ENCODE measurements around the gene CFAP65.

CFAP65 gene

GRCh38 chr2:219049282-219049681, 8.0 kb upstream of the CFAP65 start:
- Histone ChIP-seq H3K9me3 (ENCODE audit: control insufficient read depth in 2 of 2, low read length in 2 of 2) (no peaks in the 10 kb centered on the region), H3K4me1 (ENCODE audit: control insufficient read depth, insufficient read depth, low read length) (no peaks in the 10 kb centered on the region), H3K27ac (ENCODE audit: low read length) (no peak overlapping the region), H3K27me3 (ENCODE audit: control insufficient read depth in 1 of 2, insufficient read depth in 2 of 2, low read length in 2 of 2) (peaks cover 29 to 37% of the 10 kb centered on the region in 2 donors), H3K9ac (ENCODE audit: low read length in 2 of 2) (no peak overlapping the region), H3K36me3 (ENCODE audit: control insufficient read depth in 2 of 2, insufficient read depth in 2 of 2, low read length in 2 of 2) (no peaks in the 10 kb centered on the region), H3K4me3 (ENCODE audit: low read length in 2 of 2) (no peak overlapping the region)

GRCh38 chr2:219045937-219046550, 4.7 kb upstream of the CFAP65 start:
- Histone ChIP-seq H3K9ac (ENCODE audit: low read length in 2 of 2) (no peak overlapping the region), H3K9me3 (ENCODE audit: control insufficient read depth in 2 of 2, low read length in 2 of 2) (no peaks in the 10 kb centered on the region), H3K27me3 (ENCODE audit: control insufficient read depth in 1 of 2, insufficient read depth in 2 of 2, low read length in 2 of 2) (peaks cover 52 to 54% of the 10 kb centered on the region in 2 donors)

GRCh38 chr2:219042750-219043149, 1.4 kb upstream of the CFAP65 start:
- Histone ChIP-seq H3K4me1 (ENCODE audit: control insufficient read depth, insufficient read depth, low read length) (no peaks in the 10 kb centered on the region), H3K9ac (ENCODE audit: low read length in 2 of 2) (no peak overlapping the region), H3K27ac (ENCODE audit: low read length) (no peak overlapping the region), H3K9me3 (ENCODE audit: control insufficient read depth in 2 of 2, low read length in 2 of 2) (no peaks in the 10 kb centered on the region), H3K27me3 (ENCODE audit: control insufficient read depth in 1 of 2, insufficient read depth in 2 of 2, low read length in 2 of 2) (peaks cover 42 to 59% of the 10 kb centered on the region in 2 donors), H3K4me3 (ENCODE audit: low read length in 2 of 2) (no peak overlapping the region), H3K36me3 (ENCODE audit: control insufficient read depth in 2 of 2, insufficient read depth in 2 of 2, low read length in 2 of 2) (no peaks in the 10 kb centered on the region)

More at GRCh38 chr2:219045937-219046550, 4.7 kb upstream of the CFAP65 start:
- Histone ChIP-seq H3K36me3 (ENCODE audit: control insufficient read depth in 2 of 2, insufficient read depth in 2 of 2, low read length in 2 of 2) (no peaks in the 10 kb centered on the region), H3K27ac (ENCODE audit: low read length) (no peak overlapping the region), H3K4me3 (ENCODE audit: low read length in 2 of 2) (no peak overlapping the region), H3K4me1 (ENCODE audit: control insufficient read depth, insufficient read depth, low read length) (no peaks in the 10 kb centered on the region)

- Histone ChIP-seq H3K27me3 (ENCODE audit: control insufficient read depth in 1 of 2, insufficient read depth in 2 of 2, low read length in 2 of 2) (peaks cover 42 to 60% of the 10 kb centered on the region in 2 donors), H3K27ac (ENCODE audit: low read length) (no peak overlapping the region), H3K4me3 (ENCODE audit: low read length in 2 of 2) (no peak overlapping the region), H3K9me3 (ENCODE audit: control insufficient read depth in 2 of 2, low read length in 2 of 2) (no peaks in the 10 kb centered on the region), H3K4me1 (ENCODE audit: control insufficient read depth, insufficient read depth, low read length) (no peaks in the 10 kb centered on the region), H3K36me3 (ENCODE audit: control insufficient read depth in 2 of 2, insufficient read depth in 2 of 2, low read length in 2 of 2) (no peaks in the 10 kb centered on the region), H3K9ac (ENCODE audit: low read length in 2 of 2) (no peak overlapping the region)
Observed at GRCh38 chr2:219042157-219042556, 841 bp upstream of the CFAP65 start.

GRCh38 chr2:219038600-219038999, 2.7 kb downstream of the CFAP65 start:
- Histone ChIP-seq H3K9me3 (ENCODE audit: control insufficient read depth in 2 of 2, low read length in 2 of 2) (no peaks in the 10 kb centered on the region), H3K4me3 (ENCODE audit: low read length in 2 of 2) (no peak overlapping the region), H3K27ac (ENCODE audit: low read length) (no peak overlapping the region), H3K27me3 (ENCODE audit: control insufficient read depth in 1 of 2, insufficient read depth in 2 of 2, low read length in 2 of 2) (peaks cover 27 to 48% of the 10 kb centered on the region in 2 donors), H3K9ac (ENCODE audit: low read length in 2 of 2) (no peak overlapping the region), H3K4me1 (ENCODE audit: control insufficient read depth, insufficient read depth, low read length) (no peaks in the 10 kb centered on the region), H3K36me3 (ENCODE audit: control insufficient read depth in 2 of 2, insufficient read depth in 2 of 2, low read length in 2 of 2) (no peaks in the 10 kb centered on the region)

- Histone ChIP-seq H3K9me3 (ENCODE audit: control insufficient read depth in 2 of 2, low read length in 2 of 2) (no peaks in the 10 kb centered on the region), H3K9ac (ENCODE audit: low read length in 2 of 2) (no peak overlapping the region), H3K36me3 (ENCODE audit: control insufficient read depth in 2 of 2, insufficient read depth in 2 of 2, low read length in 2 of 2) (no peaks in the 10 kb centered on the region), H3K27ac (ENCODE audit: low read length) (no peak overlapping the region), H3K27me3 (ENCODE audit: control insufficient read depth in 1 of 2, insufficient read depth in 2 of 2, low read length in 2 of 2) (peaks cover 27 to 42% of the 10 kb centered on the region in 2 donors), H3K4me1 (ENCODE audit: control insufficient read depth, insufficient read depth, low read length) (no peaks in the 10 kb centered on the region), H3K4me3 (ENCODE audit: low read length in 2 of 2) (no peak overlapping the region)
Observed at GRCh38 chr2:219037783-219038499, 3.4 kb downstream of the CFAP65 start.

GRCh38 chr2:219035942-219036341, 5.4 kb downstream of the CFAP65 start:
- Histone ChIP-seq H3K27me3 (ENCODE audit: control insufficient read depth in 1 of 2, insufficient read depth in 2 of 2, low read length in 2 of 2) (peaks cover 17 to 29% of the 10 kb centered on the region in 2 donors), H3K36me3 (ENCODE audit: control insufficient read depth in 2 of 2, insufficient read depth in 2 of 2, low read length in 2 of 2) (no peaks in the 10 kb centered on the region), H3K4me3 (ENCODE audit: low read length in 2 of 2) (no peak overlapping the region), H3K9ac (ENCODE audit: low read length in 2 of 2) (no peak overlapping the region), H3K9me3 (ENCODE audit: control insufficient read depth in 2 of 2, low read length in 2 of 2) (no peaks in the 10 kb centered on the region), H3K27ac (ENCODE audit: low read length) (no peak overlapping the region), H3K4me1 (ENCODE audit: control insufficient read depth, insufficient read depth, low read length) (no peaks in the 10 kb centered on the region)

- Histone ChIP-seq H3K27me3 (ENCODE audit: control insufficient read depth in 1 of 2, insufficient read depth in 2 of 2, low read length in 2 of 2) (peaks cover 16 to 28% of the 10 kb centered on the region in 2 donors), H3K27ac (ENCODE audit: low read length) (no peak overlapping the region), H3K9me3 (ENCODE audit: control insufficient read depth in 2 of 2, low read length in 2 of 2) (no peaks in the 10 kb centered on the region), H3K36me3 (ENCODE audit: control insufficient read depth in 2 of 2, insufficient read depth in 2 of 2, low read length in 2 of 2) (no peaks in the 10 kb centered on the region), H3K4me3 (ENCODE audit: low read length in 2 of 2) (no peak overlapping the region), H3K9ac (ENCODE audit: low read length in 2 of 2) (no peak overlapping the region), H3K4me1 (ENCODE audit: control insufficient read depth, insufficient read depth, low read length) (no peaks in the 10 kb centered on the region)
Observed at GRCh38 chr2:219034823-219035222, 6.5 kb downstream of the CFAP65 start.

- Histone ChIP-seq H3K9me3 (ENCODE audit: control insufficient read depth in 2 of 2, low read length in 2 of 2) (no peaks in the 10 kb centered on the region), H3K27me3 (ENCODE audit: control insufficient read depth in 1 of 2, insufficient read depth in 2 of 2, low read length in 2 of 2) (peaks cover 16 to 18% of the 10 kb centered on the region in 2 donors)
Observed at GRCh38 chr2:219032051-219032745, 9.1 kb downstream of the CFAP65 start.

GRCh38 chr2:219031005-219031738, 10.1 kb downstream of the CFAP65 start:
- peaks cover 14 to 17% of the 10 kb centered on the region in 2 donors for H3K27me3 ChIP-seq (ENCODE audit: control insufficient read depth in 1 of 2, insufficient read depth in 2 of 2, low read length in 2 of 2)
- H3K9ac ChIP-seq (ENCODE audit: low read length in 2 of 2): no peak overlapping the region
- H3K4me1 ChIP-seq (ENCODE audit: control insufficient read depth, insufficient read depth, low read length): no peaks in the 10 kb centered on the region
- H3K4me3 ChIP-seq (ENCODE audit: low read length in 2 of 2): no peak overlapping the region
- no peaks in the 10 kb centered on the region for H3K36me3 ChIP-seq (ENCODE audit: control insufficient read depth in 2 of 2, insufficient read depth in 2 of 2, low read length in 2 of 2)
- no peak overlapping the region for H3K27ac ChIP-seq (ENCODE audit: low read length)
- no peaks in the 10 kb centered on the region for H3K9me3 ChIP-seq (ENCODE audit: control insufficient read depth in 2 of 2, low read length in 2 of 2)

More at GRCh38 chr2:219032051-219032745, 9.1 kb downstream of the CFAP65 start:
- Histone ChIP-seq H3K27ac (ENCODE audit: low read length) (no peak overlapping the region), H3K4me1 (ENCODE audit: control insufficient read depth, insufficient read depth, low read length) (no peaks in the 10 kb centered on the region), H3K4me3 (ENCODE audit: low read length in 2 of 2) (no peak overlapping the region), H3K36me3 (ENCODE audit: control insufficient read depth in 2 of 2, insufficient read depth in 2 of 2, low read length in 2 of 2) (no peaks in the 10 kb centered on the region), H3K9ac (ENCODE audit: low read length in 2 of 2) (no peak overlapping the region)
